Measurements from ENCODE around the gene MED9. TPM values are rescaled to one million over a fixed set of nuclear protein-coding genes. Genes with fewer than 3 reads are reported as not detected.

The MED9 gene
- total and polyA plus RNA-seq, 9 of the 15 experiments (the other 6 are each of a cell fraction or from before 2014, with no cell fraction given), result 2.2 to 15.8 (median 12.7) TPM

- TF ChIP-seq IRF9 (tag; IDR thresholded peaks at IDR 0.05) (no peak), TFE3 (CRISPR knock-in tag; IDR thresholded peaks at IDR 0.05) (no peak), BRD9 (IDR thresholded peaks at IDR 0.05; ENCODE audit: low read depth, partially characterized antibody) (no peak), ZNF277 (CRISPR knock-in tag; IDR thresholded peaks at IDR 0.05; ENCODE audit: borderline replicate concordance) (no peak), ARID3A (IDR thresholded peaks at IDR 0.05; ENCODE audit: borderline replicate concordance, low read depth, low read length) (no peak), NFIC (IDR thresholded peaks at IDR 0.05) (peak; percentile 29; the same call in 1 of the 2 replicates), ZBTB49 (CRISPR knock-in tag; IDR thresholded peaks at IDR 0.05; ENCODE audit: borderline replicate concordance) (0 out of 2 replicates have a peak, but pooled peaks have one; percentile 41), MAZ (CRISPR knock-in tag; conservative IDR thresholded peaks at IDR 0.05 in 1 of 2, IDR thresholded peaks at IDR 0.05 in 1 of 2) (peak; percentile 93 to 97), TAF7 (tag; IDR thresholded peaks at IDR 0.05) (0 out of 2 replicates have a peak, but pooled peaks have one; percentile 25), ZHX1 (conservative IDR thresholded peaks at IDR 0.05; ENCODE audit: low read length) (no peak), RCOR1 (IDR thresholded peaks at IDR 0.05; ENCODE audit: borderline replicate concordance in 1 of 2, low read depth in 2 of 2, low read length in 2 of 2) (peak in 1 of 2 experiments; percentile 21; a peak in 1 of 4 replicates), NCOA6 (IDR thresholded peaks at IDR 0.05) (no peak), E2F4 (CRISPR knock-in tag; IDR thresholded peaks at IDR 0.05; ENCODE audit: low read depth) (0 out of 2 replicates have a peak, but pooled peaks have one; percentile 61)
These were observed at the start of gene MED9 (continued) for GRCh38 chr17:17476865-17477467.

All from K562 (cell line).